Measurements from ENCODE around the gene SUMF1.
"Not testable (repeated sequence)": the region's sequence is repeated elsewhere in the genome, so short reads cannot be mapped to it uniquely, and the experiment has no call there.

SUMF1 gene

DNA sequence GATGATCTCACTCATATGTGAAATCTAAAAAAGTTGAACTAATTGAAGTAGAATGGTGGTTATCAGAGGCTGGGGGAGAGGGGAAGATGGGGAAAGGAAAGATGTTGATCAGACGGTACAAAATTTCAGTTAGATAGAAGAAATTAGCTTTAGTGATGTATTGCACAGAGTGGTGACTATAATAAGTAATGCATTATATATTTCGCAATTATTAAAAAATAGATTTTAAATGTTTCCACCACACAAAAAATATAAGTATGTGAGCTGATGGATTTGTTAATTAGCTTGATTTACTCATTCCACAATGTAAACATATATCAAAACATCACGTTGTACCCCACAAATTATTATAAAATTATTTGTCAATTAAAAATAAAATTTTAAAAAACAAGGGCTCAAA, 8.1 kb downstream of the SUMF1 start:
- Histone ChIP-seq H2BK15ac (ENCODE audit: low read depth, poor library complexity, severe bottlenecking) (no peak overlapping the region), H3K4me2 (ENCODE audit: low read length, poor library complexity, severe bottlenecking) (no peak overlapping the region), H2AFZ (ENCODE audit: low read depth, low read length) (no peak overlapping the region), H2AK5ac (ENCODE audit: low read length, severe bottlenecking) (no peak overlapping the region), H3K18ac (ENCODE audit: low read depth in 1 of 2, low read length in 2 of 2) (no peak overlapping the region), H2BK120ac (ENCODE audit: low read depth, low read length) (no peak overlapping the region), H4K8ac (ENCODE audit: low read length) (no peak overlapping the region), H3K4ac (ENCODE audit: low read depth in 1 of 2, low read length in 2 of 2) (no peak overlapping the region), H3K23ac (ENCODE audit: low read length in 2 of 2) (no peak overlapping the region), H2BK12ac (ENCODE audit: low read length in 2 of 2) (no peak overlapping the region), H3K27ac (ENCODE audit: low read length, poor library complexity, severe bottlenecking) (no peak overlapping the region), H3K79me1 (replicated peaks; ENCODE audit: low read length, poor library complexity, severe bottlenecking) (peaks cover 8% of the 10 kb centered on the region), H3K4me1 (ENCODE audit: control insufficient read depth, insufficient read depth, low read depth, low read length) (no peaks in the 10 kb centered on the region), H4K91ac (ENCODE audit: low read length) (no peak overlapping the region), H3K27me3 (ENCODE audit: control insufficient read depth in 1 of 2, insufficient read depth in 1 of 2, low read length in 2 of 2) (no peaks in the 10 kb centered on the region), H3K36me3 (ENCODE audit: control insufficient read depth in 1 of 2, insufficient read depth in 2 of 2, low read depth in 1 of 2, low read length in 2 of 2) (no peaks in the 10 kb centered on the region), H3K14ac (ENCODE audit: low read length in 2 of 2) (no peak overlapping the region), H3K4me3 (ENCODE audit: insufficient read depth in 1 of 2, low read depth in 1 of 2, low read length in 2 of 2) (no peak overlapping the region), H3K9ac (ENCODE audit: low read length) (no peak overlapping the region), H2BK5ac (ENCODE audit: low read depth, low read length, poor library complexity, severe bottlenecking) (no peak overlapping the region), H3K9me3 (ENCODE audit: control insufficient read depth, low read length) (no peaks in the 10 kb centered on the region)
- no CpG with 5 or more reads among the region's 3 CpGs for WGBS
- no peak for DNase-seq

DNA sequence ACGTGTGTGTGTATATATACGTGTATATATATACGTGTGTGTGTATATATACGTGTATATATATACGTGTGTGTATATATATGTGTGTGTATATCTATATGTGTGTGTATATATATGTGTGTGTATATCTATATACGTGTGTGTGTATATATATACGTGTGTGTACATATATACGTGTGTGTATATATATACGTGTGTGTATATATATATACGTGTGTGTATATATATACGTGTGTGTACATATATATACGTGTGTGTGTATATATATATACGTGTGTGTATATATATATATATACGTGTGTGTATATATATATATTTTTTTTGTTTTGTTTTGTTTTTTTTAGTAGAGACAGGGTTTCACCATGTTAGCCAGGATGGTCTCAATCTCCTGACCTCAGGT, 10.3 kb downstream of the SUMF1 start:
- not testable (repeated sequence) for H3K23ac ChIP-seq (ENCODE audit: low read length in 2 of 2); H3K4me2 ChIP-seq (ENCODE audit: low read length, poor library complexity, severe bottlenecking); H2AK5ac ChIP-seq (ENCODE audit: low read length, severe bottlenecking); H2AFZ ChIP-seq (ENCODE audit: low read depth, low read length); H4K8ac ChIP-seq (ENCODE audit: low read length); H3K9ac ChIP-seq (ENCODE audit: low read length); H2BK15ac ChIP-seq (ENCODE audit: low read depth, poor library complexity, severe bottlenecking); H3K79me1 ChIP-seq (replicated peaks; ENCODE audit: low read length, poor library complexity, severe bottlenecking); H3K9me3 ChIP-seq (ENCODE audit: control insufficient read depth, low read length); H3K4me3 ChIP-seq (ENCODE audit: insufficient read depth in 1 of 2, low read depth in 1 of 2, low read length in 2 of 2); H3K27me3 ChIP-seq (ENCODE audit: control insufficient read depth in 1 of 2, insufficient read depth in 1 of 2, low read length in 2 of 2); H3K14ac ChIP-seq (ENCODE audit: low read length in 2 of 2); H4K91ac ChIP-seq (ENCODE audit: low read length); H2BK12ac ChIP-seq (ENCODE audit: low read length in 2 of 2); H2BK120ac ChIP-seq (ENCODE audit: low read depth, low read length); H3K4ac ChIP-seq (ENCODE audit: low read depth in 1 of 2, low read length in 2 of 2); H3K18ac ChIP-seq (ENCODE audit: low read depth in 1 of 2, low read length in 2 of 2); H3K4me1 ChIP-seq (ENCODE audit: control insufficient read depth, insufficient read depth, low read depth, low read length); H3K27ac ChIP-seq (ENCODE audit: low read length, poor library complexity, severe bottlenecking); DNase-seq; H2BK5ac ChIP-seq (ENCODE audit: low read depth, low read length, poor library complexity, severe bottlenecking); H3K36me3 ChIP-seq (ENCODE audit: control insufficient read depth in 1 of 2, insufficient read depth in 2 of 2, low read depth in 1 of 2, low read length in 2 of 2)
- 97% methylated on average over 13 of the region's 14 CpGs for WGBS

DNA sequence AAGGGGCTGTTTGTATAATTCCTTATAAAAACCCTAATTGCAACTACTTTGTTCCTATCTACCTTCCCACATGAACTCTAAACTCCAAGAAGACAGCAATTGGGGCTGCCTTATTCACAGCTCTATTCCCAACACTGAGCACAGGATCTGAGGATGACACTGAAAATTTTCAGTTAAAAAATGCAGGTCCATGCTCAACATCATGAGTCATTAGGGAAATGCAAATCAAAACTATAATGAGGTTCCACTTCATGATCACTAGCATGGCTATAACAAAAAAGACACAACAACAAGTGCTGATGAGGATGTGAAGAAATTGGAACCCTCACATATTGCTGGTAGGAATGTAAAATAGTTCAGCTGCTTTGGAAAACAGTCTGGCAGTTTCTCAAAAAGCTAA, 12.9 kb downstream of the SUMF1 start:
- peaks cover 0 to 13% of the 10 kb centered on the region in 2 experiments for H3K36me3 ChIP-seq (ENCODE audit: control insufficient read depth in 1 of 2, insufficient read depth in 2 of 2, low read depth in 1 of 2, low read length in 2 of 2)
- H3K79me1 ChIP-seq (replicated peaks; ENCODE audit: low read length, poor library complexity, severe bottlenecking): peaks cover 3% of the 10 kb centered on the region
- no peak overlapping the region for H3K14ac ChIP-seq (ENCODE audit: low read length in 2 of 2)
- no peak overlapping the region for H4K8ac ChIP-seq (ENCODE audit: low read length)
- H3K27me3 ChIP-seq (ENCODE audit: control insufficient read depth in 1 of 2, insufficient read depth in 1 of 2, low read length in 2 of 2): no peaks in the 10 kb centered on the region
- no peak overlapping the region for H3K27ac ChIP-seq (ENCODE audit: low read length, poor library complexity, severe bottlenecking)
- no peak overlapping the region for H3K4me2 ChIP-seq (ENCODE audit: low read length, poor library complexity, severe bottlenecking)
- no peak for DNase-seq
- H3K23ac ChIP-seq (ENCODE audit: low read length in 2 of 2): no peak overlapping the region
- H3K9me3 ChIP-seq (ENCODE audit: control insufficient read depth, low read length): no peaks in the 10 kb centered on the region
- no peak overlapping the region for H2BK5ac ChIP-seq (ENCODE audit: low read depth, low read length, poor library complexity, severe bottlenecking)
- no peak overlapping the region for H2AFZ ChIP-seq (ENCODE audit: low read depth, low read length)
- H3K4me1 ChIP-seq (ENCODE audit: control insufficient read depth, insufficient read depth, low read depth, low read length): no peaks in the 10 kb centered on the region
- H3K18ac ChIP-seq (ENCODE audit: low read depth in 1 of 2, low read length in 2 of 2): no peak overlapping the region
- no peak overlapping the region for H3K4me3 ChIP-seq (ENCODE audit: insufficient read depth in 1 of 2, low read depth in 1 of 2, low read length in 2 of 2)
- no peak overlapping the region for H2AK5ac ChIP-seq (ENCODE audit: low read length, severe bottlenecking)
- no peak overlapping the region for H3K4ac ChIP-seq (ENCODE audit: low read depth in 1 of 2, low read length in 2 of 2)
- H2BK12ac ChIP-seq (ENCODE audit: low read length in 2 of 2): no peak overlapping the region
- no peak overlapping the region for H3K9ac ChIP-seq (ENCODE audit: low read length)
- H2BK120ac ChIP-seq (ENCODE audit: low read depth, low read length): no peak overlapping the region
- H2BK15ac ChIP-seq (ENCODE audit: low read depth, poor library complexity, severe bottlenecking): no peak overlapping the region
- H4K91ac ChIP-seq (ENCODE audit: low read length): no peak overlapping the region

DNA sequence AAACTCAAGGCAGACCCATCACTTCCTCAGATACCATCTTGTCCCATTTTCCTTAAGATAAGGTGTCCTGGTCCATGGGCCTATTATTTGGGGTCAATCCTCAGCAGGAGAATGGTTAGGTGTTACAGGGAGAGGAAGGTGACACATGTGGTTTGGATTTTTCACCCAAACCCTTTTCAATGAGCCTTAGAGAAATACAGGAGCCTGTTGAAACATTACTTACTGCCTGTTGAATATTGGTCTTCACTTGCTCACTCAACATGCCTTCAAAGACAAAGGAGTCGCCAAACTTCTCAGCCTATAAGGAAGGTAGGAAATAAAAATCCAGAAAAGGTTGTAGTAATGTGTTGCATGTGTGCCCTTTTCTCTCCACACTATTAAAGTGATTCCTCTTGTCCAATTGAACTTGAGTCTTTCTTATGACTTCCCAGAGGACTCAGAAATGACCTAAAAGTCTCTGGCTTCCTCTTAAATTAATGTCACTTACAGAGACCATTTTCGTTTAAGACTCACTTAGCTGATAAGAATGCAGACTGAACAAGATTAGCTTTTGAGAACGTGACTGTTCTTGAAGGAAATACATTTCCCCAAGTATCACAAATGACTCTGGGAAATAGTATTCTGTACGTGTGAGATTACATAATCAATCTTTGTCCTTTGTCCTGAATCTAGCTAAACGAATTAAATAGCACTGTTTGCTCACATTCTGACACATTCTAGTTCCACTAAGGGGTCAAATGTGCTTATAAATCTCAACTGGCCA, 17.8 kb downstream of the SUMF1 start:
- Histone ChIP-seq H3K14ac (ENCODE audit: low read length in 2 of 2) (no peak overlapping the region), H2BK15ac (ENCODE audit: low read depth, poor library complexity, severe bottlenecking) (no peak overlapping the region), H2AK5ac (ENCODE audit: low read length, severe bottlenecking) (no peak overlapping the region), H2AFZ (ENCODE audit: low read depth, low read length) (no peak overlapping the region), H3K4me2 (ENCODE audit: low read length, poor library complexity, severe bottlenecking) (no peak overlapping the region), H2BK5ac (ENCODE audit: low read depth, low read length, poor library complexity, severe bottlenecking) (no peak overlapping the region), H3K23ac (ENCODE audit: low read length in 2 of 2) (no peak overlapping the region), H3K9me3 (ENCODE audit: control insufficient read depth, low read length) (no peaks in the 10 kb centered on the region), H2BK12ac (ENCODE audit: low read length in 2 of 2) (no peak overlapping the region), H3K4me3 (ENCODE audit: insufficient read depth in 1 of 2, low read depth in 1 of 2, low read length in 2 of 2) (no peak overlapping the region), H3K36me3 (ENCODE audit: control insufficient read depth in 1 of 2, insufficient read depth in 2 of 2, low read depth in 1 of 2, low read length in 2 of 2) (peaks cover 0 to 43% of the 10 kb centered on the region in 2 experiments), H4K8ac (ENCODE audit: low read length) (no peak overlapping the region), H3K27ac (ENCODE audit: low read length, poor library complexity, severe bottlenecking) (no peak overlapping the region), H3K18ac (ENCODE audit: low read depth in 1 of 2, low read length in 2 of 2) (no peak overlapping the region), H3K4me1 (ENCODE audit: control insufficient read depth, insufficient read depth, low read depth, low read length) (no peaks in the 10 kb centered on the region), H2BK120ac (ENCODE audit: low read depth, low read length) (no peak overlapping the region), H3K9ac (ENCODE audit: low read length) (no peak overlapping the region), H3K4ac (ENCODE audit: low read depth in 1 of 2, low read length in 2 of 2) (no peak overlapping the region), H4K91ac (ENCODE audit: low read length) (no peak overlapping the region), H3K79me1 (replicated peaks; ENCODE audit: low read length, poor library complexity, severe bottlenecking) (peaks cover 3% of the 10 kb centered on the region), H3K27me3 (ENCODE audit: control insufficient read depth in 1 of 2, insufficient read depth in 1 of 2, low read length in 2 of 2) (no peaks in the 10 kb centered on the region)
- WGBS: 91% methylated on average over 4 of the region's 5 CpGs
- DNase-seq: no peak
